CD4-positive, alpha-beta T cell treated with Interleukin-1 beta for 1 hour (primary cell): Measurements from ENCODE around the gene MYBPHL.

Experiments
- DNase-seq, 2 donors: peaks; one replicate each; pipeline ENCODE4 v3.0.0-alpha.2; 2020 to 2022

The MYBPHL gene

DNA sequence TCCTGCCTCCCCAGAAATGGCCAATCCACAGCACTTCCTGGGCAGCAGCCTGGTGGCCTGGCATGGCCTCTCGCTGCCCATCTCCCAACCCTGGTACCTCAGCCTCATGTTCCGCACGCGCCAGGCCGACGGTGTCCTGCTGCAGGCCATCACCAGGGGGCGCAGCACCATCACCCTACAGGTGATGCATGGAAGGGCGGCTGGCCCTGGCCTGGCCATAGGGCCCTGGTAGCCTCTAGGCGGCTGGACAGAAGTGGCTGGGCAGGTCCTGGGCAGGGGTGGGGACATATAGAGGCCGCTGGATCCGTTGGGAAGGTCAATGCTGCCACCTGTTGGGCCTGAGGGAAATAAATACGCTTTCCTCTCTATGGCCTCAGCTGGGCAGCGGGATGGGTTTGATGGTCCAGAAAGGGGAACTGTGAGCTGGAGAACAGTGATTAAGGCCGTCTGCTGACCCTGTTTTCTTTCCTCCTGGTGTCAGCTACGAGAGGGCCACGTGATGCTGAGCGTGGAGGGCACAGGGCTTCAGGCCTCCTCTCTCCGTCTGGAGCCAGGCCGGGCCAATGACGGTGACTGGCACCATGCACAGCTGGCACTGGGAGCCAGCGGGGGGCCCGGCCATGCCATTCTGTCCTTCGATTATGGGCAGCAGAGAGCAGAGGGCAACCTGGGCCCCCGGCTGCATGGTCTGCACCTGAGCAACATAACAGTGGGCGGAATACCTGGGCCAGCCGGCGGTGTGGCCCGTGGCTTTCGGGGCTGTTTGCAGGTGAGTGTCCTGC lies 43.0 kb downstream of the MYBPHL start:
- DNase-seq, result peak; percentile 70 to 74

DNA sequence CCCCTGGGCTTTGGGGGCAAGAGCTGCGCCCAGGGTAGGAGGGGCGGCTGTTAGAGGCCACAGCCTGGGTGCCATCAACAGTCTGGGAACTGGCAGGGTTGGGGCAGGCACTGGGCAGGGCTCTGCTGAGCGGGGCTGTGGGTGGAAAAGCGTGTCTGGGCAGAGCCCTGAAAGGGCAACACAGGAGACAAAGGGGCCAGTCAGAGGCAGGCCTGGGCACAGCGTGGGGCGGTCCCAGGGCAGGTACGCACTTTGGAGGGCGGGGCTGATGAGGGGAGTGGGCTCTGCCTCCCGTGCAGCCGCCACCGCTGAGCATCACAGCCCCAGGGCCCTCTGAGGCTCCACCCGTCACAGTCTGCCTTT lies 43.6 kb downstream of the MYBPHL start:
- DNase-seq, result no peak

DNA sequence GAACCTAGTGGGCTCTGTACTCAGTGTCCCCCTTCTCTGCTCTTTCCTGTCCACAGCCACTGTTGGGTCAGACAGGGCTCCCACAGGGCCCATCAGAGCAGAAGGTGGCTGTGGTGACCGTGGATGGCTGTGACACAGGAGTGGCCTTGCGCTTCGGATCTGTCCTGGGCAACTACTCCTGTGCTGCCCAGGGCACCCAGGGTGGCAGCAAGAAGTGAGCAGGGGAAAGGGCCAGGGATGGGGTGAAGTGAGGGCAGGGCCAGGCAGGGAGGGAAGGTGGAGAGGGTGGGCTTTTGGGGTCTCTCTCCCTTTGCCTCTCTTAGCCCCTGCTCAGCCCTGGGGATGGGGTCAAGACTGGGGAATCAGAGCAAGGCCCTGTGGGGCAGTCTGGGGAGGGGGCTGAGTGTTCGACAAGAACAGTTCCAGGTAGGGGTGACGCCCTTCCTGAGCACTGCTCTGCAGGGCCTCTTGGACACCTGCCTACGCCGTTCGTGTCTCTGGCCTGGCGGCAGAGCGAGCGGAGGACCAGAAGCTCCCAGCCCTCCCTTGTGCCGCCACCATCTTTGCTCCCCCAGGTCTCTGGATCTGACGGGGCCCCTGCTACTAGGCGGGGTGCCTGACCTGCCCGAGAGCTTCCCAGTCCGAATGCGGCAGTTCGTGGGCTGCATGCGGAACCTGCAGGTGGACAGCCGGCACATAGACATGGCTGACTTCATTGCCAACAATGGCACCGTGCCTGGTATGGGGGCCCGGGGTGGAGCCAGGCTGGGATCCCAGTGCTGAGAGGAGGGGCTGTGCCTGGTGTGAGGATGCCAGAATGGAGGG lies 44.4 kb downstream of the MYBPHL start:
- no peak for DNase-seq

DNA sequence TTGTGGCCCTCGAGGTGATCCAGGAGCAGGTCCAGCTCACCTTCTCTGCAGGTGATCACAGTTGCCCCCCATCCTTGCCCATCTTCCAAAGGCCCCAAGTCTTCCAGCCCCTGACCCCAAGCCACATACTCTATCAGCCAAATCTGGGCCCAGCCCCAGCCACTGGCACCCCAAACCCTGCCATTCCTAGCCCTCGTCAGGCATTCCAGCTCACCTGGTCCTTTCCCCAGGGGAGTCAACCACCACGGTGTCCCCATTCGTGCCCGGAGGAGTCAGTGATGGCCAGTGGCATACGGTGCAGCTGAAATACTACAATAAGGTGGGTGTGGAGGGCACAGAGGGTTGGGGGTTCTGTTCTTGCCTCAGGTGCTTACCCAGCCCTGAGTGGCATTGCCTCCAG lies 45.2 kb downstream of the MYBPHL start:
- DNase-seq, result no peak

DNA sequence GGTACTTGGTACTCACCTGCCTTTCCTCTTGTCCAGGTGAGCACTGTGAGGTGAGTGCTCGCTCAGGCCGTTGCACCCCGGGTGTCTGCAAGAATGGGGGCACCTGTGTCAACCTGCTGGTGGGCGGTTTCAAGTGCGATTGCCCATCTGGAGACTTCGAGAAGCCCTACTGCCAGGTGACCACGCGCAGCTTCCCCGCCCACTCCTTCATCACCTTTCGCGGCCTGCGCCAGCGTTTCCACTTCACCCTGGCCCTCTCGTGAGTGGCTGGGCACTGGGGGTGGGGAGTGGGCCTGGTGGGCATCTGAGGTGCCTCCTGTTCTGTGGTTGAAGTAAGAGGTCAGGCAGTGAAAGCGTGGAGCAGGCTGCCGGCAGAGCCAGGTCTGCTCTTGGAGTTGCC lies 45.8 kb downstream of the MYBPHL start:
- no peak for DNase-seq

DNA sequence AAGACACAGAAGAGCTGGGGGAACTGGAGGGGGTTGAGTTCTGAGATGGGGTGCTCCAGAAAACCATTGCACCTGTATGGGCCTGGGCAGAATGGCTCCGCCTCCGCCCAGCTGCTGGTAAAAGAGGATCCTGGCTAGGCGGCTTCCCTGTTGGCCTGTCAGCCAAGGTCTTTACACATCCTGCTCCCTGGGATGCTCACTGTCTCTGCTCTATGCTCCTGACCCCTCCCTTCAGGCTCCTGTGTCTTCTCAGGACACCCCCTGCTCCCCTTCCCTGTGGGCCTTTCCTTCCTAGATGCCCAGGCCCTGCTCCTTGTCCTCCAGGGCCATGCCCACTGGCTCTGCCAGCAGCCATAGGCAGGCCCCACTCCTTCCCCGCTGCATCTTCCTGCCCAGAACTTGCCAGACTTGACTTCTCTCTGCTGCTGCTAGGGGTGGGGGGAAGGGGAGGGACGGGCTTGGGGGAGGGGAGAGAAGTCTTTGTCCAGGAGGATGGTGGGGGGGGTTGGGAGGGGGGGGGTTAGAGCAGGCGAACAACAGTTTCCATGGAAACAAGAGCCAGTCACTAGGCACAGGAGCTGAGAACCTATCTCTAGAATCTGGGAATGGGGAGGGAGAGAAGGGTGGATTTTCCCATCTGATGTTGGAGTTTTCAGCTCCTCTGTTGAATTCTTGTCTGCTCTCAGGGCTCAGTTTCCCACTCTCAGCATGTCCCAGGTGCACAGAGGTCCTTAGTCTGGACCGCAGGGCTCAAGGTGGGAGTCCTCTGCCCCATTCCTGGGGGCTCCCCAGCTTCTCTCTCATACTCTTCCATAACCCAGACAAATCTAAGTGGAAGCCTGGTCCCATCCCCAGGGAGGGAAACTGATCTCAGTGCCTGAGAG lies 46.9 kb downstream of the MYBPHL start:
- no peak for DNase-seq

DNA sequence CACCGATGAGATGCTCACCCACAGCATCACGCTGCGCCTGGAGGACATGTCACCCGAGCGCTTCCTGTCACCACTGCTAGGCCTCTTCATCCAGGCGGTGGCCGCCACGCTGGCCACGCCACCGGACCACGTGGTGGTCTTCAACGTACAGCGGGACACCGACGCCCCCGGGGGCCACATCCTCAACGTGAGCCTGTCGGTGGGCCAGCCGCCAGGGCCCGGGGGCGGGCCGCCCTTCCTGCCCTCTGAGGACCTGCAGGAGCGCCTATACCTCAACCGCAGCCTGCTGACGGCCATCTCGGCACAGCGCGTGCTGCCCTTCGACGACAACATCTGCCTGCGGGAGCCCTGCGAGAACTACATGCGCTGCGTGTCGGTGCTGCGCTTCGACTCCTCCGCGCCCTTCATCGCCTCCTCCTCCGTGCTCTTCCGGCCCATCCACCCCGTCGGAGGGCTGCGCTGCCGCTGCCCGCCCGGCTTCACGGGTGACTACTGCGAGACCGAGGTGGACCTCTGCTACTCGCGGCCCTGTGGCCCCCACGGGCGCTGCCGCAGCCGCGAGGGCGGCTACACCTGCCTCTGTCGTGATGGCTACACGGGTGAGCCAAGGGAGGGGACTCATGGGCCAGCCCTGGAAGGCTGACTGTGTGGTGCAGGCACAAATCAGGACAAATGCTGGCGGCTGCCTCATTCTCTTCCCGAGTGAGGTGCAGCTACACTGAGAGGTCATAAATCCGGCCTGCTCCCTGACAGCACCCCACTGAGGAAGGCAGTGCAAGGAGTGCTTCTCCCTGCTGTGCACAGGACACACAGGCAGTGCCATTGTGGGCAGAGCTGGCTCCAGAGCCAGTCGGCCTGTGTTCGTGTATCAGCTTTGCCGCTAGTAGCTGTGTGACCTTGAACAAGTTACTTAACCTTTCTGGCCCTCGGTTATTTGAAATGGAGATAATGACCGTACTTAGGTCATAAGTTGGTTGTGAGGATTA lies 48.0 kb downstream of the MYBPHL start:
- no peak for DNase-seq

DNA sequence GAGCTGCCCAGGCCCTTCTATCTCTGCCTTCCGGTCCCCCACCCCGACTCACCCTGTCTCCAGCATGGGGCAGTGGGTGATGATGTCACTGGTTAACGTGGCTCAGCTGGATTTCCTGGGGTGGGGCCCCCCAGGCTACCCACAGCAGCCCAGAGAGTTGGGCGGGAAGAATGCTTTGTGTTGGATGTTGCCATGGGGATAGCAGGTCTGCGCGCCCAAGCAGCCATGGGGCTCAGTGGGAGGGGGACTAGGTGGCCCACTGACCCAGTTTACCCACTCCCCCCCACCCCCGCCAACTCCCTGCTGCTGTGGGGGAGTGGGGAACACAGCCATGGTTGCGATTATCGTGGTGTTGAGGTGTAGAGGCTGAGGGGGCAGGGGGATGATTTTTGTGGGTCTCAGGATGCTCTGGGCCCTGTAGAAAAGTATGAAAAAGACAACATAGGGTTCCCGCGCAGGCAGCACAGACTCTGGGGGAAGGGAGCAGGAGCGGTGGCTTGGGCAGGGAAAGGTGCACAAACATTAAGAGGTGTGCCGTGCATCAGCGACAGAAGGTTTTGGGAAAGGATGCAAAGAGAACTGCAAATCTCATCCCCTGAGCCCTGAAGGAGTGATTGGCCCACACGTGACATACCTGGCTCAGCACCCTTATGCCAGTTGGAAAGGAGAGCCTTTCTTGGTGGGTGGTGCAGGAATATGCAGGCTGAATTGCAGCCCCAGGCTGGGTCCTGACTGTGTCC lies 49.0 kb downstream of the MYBPHL start:
- DNase-seq, result no peak

DNA sequence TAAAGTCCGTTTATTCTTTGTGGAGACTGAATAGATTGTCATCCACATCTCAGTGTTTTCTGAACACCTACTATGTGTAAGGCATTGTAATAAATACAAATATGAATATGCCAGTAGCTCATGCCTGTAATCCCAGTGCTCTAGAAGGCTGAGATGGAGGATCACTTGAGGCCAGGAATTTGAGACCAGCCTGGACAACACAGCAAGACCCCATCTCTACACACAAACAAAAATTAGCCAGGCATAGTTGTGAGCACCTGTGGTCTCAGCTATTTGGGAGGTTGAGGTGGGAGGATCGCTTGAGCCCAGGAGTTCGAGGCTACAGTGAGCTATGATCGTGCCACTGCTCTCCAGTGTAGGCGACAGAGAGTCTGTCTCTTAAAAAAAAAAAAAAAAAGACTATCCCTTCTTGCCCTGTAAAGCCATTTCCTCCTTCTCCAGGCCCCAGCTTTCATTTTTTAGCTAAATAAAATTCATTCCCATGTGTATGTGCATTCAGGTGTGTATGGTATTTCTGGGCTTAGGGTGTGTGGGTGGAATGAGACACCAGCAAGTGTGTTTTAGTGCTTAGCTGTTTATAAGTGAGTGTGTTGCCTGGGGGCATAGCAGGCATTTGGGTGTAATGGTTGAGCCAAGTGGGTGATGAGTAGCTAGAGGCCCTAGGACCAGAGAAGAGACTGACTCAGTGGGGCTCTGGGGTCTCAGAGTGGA lies 49.7 kb downstream of the MYBPHL start:
- DNase-seq, result no peak

DNA sequence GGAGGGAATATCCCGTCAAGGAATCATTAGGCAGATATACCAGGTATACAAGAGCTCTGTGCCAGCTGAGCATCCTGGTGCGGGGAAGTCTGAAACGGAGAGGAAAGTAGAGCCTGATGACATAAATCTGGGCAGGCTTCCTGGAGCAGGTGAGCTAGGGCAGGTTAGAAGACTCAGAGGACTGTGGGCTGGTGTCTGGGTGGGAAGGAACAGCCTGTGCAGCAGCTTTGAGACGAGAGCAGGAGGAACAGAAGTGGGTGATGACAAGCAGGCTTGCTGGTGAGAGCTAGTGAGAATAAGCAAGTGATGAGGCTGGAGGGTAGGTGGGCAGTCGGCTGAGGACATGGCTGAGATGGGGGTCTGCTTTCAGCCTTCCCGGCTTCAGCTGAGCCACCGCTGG lies 50.7 kb downstream of the MYBPHL start:
- no peak for DNase-seq

DNA sequence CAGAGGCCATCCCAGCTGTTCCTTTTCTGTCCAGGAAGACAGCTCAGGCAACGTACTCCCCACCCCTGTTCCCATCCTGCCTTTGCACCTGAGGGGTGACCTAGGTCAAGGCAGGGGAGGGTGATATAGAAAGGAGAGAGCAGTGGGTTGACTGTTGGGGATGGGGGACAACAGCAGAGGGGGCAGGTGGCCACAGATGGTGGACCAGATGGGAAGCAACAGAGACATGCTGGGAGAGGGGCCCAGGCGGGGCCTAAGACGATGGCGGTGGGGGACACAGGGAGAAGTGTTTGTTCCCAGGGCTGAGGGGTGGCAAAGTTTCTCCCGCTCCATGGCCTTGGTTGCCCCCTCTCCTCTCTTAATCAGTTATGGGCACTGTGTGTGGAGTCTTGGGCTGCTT lies 51.1 kb downstream of the MYBPHL start:
- no peak for DNase-seq

DNA sequence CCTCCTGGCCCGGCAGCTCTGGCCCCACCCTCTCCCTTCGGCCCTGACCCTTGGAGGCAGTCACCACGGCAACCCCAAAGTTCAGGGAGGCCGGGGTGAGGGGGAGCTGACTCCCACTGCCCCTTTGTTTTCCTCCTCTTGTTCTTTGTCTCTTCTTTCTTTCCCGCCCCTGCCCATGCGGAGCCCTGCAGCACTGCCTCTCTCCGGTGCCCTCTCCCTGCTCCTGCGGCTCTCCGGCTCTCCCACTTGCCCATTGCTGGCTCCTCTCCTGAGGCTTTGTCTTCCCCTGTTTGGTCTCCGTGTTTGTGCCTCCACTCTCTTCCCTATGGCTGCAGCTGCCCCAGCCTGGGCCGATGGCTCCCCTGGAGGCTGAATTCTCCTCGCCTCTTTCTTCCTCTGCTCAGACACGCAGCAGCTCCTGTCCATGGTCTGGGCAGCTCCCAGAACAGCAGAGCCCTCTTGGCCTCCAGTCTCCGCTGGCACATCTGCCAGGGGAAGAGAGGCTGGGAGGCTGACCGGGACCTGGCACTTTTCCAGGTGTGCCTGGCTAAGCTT lies 51.6 kb downstream of the MYBPHL start:
- no peak for DNase-seq

DNA sequence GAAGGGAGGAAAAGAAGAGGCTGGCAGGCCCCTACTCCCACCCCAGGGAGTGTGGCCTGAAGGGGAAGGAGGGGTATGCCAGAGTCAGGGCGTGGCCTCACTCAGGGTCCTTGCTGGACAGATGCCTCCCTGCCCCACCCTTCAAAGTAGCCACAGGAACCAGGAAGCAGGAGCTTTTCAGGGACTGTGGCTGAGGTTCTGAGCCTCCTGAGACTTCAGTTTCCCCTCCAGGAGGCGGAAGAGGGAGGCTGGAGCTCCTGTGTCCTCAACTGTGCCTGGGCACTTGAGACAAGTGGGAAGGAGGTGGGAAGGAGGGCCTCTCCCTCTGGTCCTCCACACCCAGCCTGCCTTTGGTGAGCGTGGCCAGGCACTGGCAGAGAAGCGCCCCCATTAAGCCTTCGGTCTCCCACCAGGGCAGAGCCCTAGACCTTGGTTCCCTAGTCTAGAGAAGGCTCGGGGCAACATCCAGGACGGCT lies 52.2 kb downstream of the MYBPHL start:
- no peak for DNase-seq

DNA sequence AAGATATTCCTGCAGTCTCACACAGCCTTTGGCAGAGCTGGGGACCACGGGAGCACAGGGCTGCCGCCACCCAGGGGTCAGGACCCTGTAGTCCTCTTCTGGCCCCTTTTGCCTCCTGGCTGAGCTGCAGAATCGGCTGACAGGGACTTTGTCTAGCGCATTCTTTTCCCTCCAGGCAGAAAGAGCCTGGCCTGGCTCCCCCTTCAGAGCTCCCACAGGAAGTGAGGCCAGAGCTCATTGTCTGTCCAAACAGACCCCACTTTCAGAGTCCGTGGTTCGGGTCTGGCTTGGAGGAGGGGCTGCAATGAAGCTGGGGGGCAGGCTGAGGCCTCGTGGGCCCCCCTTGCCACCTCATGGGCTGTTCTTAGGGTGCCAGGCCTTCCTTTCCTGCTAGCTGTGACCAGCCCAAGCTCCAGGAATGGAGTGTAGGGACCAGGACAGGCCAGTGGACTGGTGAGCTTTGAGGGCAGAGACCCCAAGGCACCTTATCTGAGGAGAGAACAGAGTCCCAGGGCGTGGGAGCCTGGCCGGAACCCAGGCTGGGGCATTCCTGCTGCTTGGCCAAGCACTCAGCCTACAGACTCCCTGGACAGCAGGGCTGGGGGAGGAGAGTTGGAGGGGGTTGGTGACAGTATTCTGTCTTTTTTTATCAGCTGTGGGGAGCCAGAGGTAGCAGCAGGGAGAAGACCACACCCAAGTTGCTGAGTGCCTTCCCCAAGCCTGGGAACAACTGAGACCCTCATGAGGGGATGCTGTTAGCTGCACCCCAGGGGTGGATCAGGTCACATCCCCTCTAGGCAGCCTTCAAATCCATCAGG lies 52.8 kb downstream of the MYBPHL start:
- no peak for DNase-seq

DNA sequence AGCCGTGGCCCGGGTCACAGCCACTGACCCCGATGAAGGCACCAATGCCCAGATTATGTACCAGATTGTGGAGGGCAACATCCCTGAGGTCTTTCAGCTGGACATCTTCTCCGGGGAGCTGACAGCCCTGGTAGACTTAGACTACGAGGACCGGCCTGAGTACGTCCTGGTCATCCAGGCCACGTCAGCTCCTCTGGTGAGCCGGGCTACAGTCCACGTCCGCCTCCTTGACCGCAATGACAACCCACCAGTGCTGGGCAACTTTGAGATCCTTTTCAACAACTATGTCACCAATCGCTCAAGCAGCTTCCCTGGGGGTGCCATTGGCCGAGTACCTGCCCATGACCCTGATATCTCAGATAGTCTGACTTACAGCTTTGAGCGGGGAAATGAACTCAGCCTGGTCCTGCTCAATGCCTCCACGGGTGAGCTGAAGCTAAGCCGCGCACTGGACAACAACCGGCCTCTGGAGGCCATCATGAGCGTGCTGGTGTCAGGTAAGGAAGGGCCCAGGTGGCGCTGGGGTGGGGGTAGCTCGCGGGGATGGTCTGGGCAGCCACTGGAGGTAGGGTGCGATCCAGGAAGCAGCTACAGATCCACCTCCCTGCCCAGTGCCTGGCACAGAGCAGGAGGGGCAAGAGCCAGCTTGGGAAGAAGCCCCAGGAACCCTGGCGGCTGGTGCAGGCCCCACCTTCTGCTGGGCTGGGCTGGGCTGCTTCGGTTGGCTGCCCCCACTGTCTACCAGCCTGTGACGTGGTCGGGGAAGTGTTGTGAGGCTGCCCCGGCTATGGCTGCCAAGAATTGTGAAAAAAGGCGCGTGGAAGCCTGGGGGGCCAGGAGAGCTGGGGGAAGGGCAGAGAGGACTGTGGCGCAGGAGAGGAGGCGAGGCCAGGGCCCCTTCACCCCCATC lies 53.7 kb downstream of the MYBPHL start:
- no peak for DNase-seq

DNA sequence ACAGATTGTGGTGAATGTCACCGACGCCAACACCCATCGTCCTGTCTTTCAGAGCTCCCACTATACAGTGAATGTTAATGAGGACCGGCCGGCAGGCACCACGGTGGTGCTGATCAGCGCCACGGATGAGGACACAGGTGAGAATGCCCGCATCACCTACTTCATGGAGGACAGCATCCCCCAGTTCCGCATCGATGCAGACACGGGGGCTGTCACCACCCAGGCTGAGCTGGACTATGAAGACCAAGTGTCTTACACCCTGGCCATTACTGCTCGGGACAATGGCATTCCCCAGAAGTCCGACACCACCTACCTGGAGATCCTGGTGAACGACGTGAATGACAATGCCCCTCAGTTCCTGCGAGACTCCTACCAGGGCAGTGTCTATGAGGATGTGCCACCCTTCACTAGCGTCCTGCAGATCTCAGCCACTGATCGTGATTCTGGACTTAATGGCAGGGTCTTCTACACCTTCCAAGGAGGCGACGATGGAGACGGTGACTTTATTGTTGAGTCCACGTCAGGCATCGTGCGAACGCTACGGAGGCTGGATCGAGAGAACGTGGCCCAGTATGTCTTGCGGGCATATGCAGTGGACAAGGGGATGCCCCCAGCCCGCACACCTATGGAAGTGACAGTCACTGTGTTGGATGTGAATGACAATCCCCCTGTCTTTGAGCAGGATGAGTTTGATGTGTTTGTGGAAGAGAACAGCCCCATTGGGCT lies 54.5 kb downstream of the MYBPHL start:
- DNase-seq, result no peak
